GM18511 (cell line): ENCODE results near the gene JAML.
A peak's percentile ranks its signal among the peaks of the same experiment; 100 is the strongest.

Experiments used
- ATAC-seq: cut with Tn5 transposase; IDR thresholded peaks from one replicate; pipeline ENCODE4 v1.9.1; 2021; ENCODE audit warnings: mild to moderate bottlenecking, moderate library complexity; ENCODE audit not compliant: unreplicated experiment

JAML gene

DNA sequence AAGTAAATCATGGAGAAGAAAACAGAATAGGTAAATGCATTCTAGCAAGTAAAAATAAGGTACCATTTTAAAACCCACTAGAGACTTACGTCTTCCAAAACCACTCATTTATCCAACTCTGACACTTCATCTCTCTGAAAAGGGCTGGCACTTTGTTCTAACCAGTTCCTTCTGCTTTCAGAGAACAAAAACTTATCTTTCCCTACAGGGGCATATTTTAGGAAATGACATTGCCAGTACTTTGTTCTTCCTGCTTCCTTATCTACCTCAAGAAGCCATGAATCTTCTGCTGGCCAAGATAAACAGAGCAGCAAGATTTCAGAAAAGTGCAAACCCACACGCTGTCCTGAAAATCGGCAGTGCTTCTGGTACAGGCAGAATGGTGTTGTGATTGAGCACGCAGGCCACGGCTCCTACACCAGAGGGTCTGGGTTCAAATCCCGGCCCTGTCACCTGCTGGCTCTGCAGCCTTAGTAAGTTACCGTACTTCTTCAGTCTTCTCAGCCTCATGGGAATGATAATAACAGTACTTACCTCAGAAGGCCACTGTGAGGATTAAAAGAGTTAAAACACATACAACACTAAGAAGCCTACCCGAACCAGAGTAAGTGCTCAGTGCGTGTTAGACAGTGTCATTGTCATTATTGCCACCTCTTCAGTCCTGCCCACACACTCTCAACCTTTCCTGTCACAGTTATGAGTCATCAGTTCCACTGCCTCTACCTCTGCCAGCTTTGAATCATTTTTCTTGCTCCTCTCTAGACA is 16.4 kb upstream of the JAML start:
- peak; percentile 94 for ATAC-seq

- ATAC-seq = no peak
These were observed 14.8 kb upstream of the JAML start for GRCh38 chr11:118239509-118240205.

GRCh38 chr11:118238929-118239328 is 14.1 kb upstream of the JAML start:
- no peak for ATAC-seq

DNA sequence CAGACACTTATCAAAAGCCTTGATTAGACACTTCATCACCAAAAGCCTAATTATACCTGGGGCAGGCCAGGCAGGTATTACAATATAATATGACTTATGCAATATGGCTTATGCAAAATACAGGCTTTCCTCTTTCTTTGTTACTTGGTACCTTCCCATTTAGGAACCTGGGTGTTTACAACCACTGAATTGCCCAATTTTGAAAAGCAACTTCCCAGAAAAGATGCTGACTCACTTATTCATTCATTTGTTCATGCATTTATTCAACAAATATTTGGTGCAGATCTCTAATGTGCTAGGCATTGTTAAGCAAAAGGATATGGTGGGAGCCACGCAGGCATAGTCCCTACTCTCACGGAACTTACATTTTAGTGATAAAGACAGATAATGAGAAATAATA is 13.6 kb upstream of the JAML start:
- no peak for ATAC-seq

- ATAC-seq = no peak
These were observed 11.4 kb upstream of the JAML start for GRCh38 chr11:118236170-118236569.

GRCh38 chr11:118234833-118235232 is 10.0 kb upstream of the JAML start:
- ATAC-seq = no peak

GRCh38 chr11:118233850-118234249 is 9.0 kb upstream of the JAML start:
- no peak for ATAC-seq

- no peak for ATAC-seq
These were observed 8.6 kb upstream of the JAML start for GRCh38 chr11:118233377-118233776.

DNA sequence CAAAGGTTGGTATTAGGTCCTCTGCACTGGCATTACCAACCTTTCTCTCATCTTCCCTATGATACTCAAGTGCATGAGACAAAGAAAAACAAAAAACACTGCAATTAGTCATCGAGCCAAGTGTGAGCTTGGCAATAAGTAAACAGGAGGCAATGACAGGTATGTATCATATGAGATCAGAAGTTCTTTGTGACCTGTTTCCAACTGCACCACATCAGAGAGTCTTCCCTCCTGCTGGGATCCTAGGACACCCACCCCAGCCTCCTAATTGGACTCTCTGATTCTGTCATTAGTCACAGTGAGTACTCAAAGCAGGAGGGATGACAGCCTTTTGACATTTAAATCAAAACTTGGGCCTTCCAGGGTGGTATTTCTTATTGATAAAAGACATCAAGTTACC is 7.8 kb upstream of the JAML start:
- no peak for ATAC-seq

DNA sequence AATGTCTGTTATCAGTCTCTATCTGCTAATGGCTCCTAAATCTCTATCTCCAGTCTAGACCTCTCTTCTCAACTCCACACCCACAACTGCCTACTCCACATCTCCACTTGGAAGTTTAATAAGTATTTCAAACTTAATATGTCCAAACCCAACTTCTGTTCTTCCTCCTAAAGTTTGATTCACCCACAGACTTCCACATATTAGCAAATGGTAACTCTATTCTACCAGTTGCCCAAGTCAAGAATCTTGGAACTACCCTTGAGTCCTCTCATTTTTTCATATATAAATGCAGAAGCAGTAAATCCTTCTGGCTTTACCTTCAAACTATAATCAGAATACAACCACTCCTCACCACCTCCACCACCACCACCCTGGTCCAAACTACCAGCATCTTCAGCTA is 6.7 kb upstream of the JAML start:
- no peak for ATAC-seq

GRCh38 chr11:118230088-118230487 is 5.3 kb upstream of the JAML start:
- no peak for ATAC-seq

GRCh38 chr11:118229274-118229847 is 4.5 kb upstream of the JAML start:
- ATAC-seq = no peak

- peak; percentile 62 for ATAC-seq
These were observed 3.3 kb upstream of the JAML start for GRCh38 chr11:118227865-118228785.

GRCh38 chr11:118226781-118227180 is 2.0 kb upstream of the JAML start:
- no peak for ATAC-seq

- no peak for ATAC-seq
These were observed 1.5 kb upstream of the JAML start for GRCh38 chr11:118226296-118226695.

- no peak for ATAC-seq
These were observed 819 bp downstream of the JAML start for GRCh38 chr11:118223992-118224391.

- no peak for ATAC-seq
These were observed 1.2 kb downstream of the JAML start for GRCh38 chr11:118223570-118223969.

- ATAC-seq = no peak
These were observed 2.4 kb downstream of the JAML start for GRCh38 chr11:118222437-118222836.

DNA sequence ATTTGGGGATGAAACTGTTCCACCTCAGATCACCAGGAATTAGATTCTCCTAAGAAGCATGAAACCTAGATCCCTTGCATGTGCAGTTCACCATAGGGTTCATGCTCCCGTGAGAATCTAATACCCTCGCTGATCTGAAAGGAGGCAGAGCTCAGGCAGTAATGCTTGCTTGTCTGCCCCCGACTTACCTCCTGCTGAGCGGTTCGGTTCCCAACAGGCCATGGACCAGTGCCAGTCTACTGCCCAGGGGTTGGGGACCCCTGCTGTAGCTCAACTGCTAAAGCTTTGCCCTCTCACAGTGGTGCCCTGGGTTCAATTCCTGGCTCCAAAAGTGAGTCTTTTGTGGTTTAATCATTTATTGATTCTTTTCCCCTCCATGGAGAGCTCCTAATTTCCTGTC is 3.4 kb downstream of the JAML start:
- ATAC-seq = no peak

DNA sequence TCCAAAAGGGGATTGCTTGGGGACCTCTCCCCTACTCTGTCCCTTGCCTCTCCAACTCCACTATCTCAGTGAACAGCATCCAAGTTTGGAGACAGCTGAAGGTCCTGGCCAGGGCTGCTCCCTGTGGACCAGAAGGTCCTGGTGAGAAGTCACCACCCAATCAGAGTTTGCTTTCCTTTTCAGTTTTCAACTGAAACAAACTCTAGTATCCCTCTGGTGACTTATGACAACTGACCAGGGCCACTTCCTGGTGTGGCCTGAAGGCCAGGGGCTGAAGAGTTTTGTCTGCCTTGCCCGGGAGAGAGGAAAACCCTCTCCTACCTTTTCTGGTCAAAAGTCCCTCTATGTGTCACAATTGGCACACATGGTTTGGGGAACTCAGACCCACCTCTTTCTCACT is 5.1 kb downstream of the JAML start:
- ATAC-seq = no peak

DNA sequence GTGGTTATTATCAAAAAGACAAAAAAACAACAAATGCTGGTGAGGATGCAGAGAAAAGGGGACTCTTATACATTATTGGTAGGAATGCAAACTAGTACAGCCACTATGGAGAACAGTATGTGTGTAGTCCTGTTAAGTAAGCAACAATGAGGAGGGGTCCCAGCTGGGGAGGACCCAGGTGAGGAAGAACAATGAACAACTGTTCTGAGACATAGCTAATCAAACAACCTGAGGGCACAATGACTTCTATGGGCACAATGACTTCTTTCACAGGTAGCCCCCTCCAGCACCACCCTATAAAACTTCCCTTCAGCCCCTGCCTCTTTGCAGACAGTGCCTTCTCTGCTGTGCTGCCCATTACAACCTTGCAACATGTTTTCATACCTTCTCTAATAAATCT is 5.6 kb downstream of the JAML start:
- ATAC-seq = no peak
